ENCODE results near the gene ZDHHC22.

DNA sequence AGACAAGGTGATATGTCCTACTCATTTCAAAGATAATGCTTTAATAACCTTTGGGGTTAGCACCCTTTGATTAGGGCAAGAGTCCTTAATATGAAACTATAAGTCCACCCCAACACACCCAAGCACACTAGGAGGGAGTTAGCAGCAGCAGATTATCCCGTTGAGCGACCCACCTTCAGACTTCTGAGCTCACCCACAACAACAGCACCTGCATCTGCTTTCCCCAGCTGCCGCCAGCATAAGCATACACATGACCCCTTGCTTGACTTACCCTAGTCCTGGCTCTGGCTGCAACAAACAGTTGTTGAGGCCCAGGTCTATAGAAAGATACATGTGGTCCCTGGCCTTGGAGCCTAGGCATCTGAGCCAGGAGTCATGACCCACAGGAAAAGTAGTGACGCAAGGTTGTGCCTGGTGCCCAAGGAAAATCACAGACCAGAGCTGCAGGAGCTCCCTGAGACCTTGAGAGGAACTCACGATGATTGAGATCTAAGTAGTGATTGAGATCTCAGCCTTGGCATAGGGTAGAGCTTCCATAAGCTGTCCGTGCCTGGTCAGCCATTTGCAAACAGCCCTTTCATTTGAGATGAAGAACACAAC is 19.0 kb downstream of the ZDHHC22 start:
- TF ChIP-seq, protein P1, sequence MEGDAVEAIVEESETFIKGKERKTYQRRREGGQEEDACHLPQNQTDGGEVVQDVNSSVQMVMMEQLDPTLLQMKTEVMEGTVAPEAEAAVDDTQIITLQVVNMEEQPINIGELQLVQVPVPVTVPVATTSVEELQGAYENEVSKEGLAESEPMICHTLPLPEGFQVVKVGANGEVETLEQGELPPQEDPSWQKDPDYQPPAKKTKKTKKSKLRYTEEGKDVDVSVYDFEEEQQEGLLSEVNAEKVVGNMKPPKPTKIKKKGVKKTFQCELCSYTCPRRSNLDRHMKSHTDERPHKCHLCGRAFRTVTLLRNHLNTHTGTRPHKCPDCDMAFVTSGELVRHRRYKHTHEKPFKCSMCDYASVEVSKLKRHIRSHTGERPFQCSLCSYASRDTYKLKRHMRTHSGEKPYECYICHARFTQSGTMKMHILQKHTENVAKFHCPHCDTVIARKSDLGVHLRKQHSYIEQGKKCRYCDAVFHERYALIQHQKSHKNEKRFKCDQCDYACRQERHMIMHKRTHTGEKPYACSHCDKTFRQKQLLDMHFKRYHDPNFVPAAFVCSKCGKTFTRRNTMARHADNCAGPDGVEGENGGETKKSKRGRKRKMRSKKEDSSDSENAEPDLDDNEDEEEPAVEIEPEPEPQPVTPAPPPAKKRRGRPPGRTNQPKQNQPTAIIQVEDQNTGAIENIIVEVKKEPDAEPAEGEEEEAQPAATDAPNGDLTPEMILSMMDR (IDR thresholded peaks at IDR 0.05) = no peak
- TF ChIP-seq POLR2AphosphoS5 (IDR thresholded peaks at IDR 0.05) = no peak
- TF ChIP-seq POLR2A (IDR thresholded peaks at IDR 0.05) = no peak
